GM12878 (cell line): ENCODE measurements around the gene REN. TPM values are rescaled to one million over a fixed set of nuclear protein-coding genes. Genes with fewer than 3 reads are reported as not detected.

Experiments used
- ATAC-seq: fragments of 200-7000 bp; cut with Tn5 transposase; 3 replicates; pipeline ENCODE4 v1.9.1; 2020; ENCODE audit warnings: mild to moderate bottlenecking, moderate library complexity
- BruUV-seq: library from RNA; stranded (reverse); fragments of 400-500 nt; replicated peaks from 2 replicates; lab custom pipeline; 2021; lab: Mats Ljungman, UMichigan
- CTCF ChIA-PET: fragments of 300-600 bp; sonication (Branson Sonifier 250); formaldehyde crosslinking; extraction: SDS; loops from one replicate; lab custom pipeline; 2021; ENCODE audit warnings: inconsistent platforms; lab: Yijun Ruan, JAX
- POLR2A ChIA-PET: fragments of 350-600 bp; formaldehyde crosslinking; extraction: SDS; loops from one replicate; lab custom pipeline; 2021; ENCODE audit warnings: inconsistent platforms; lab: Charles Lee
- RAD21 ChIA-PET: fragments of 300-600 bp; sonication (Branson Sonifier 250); formaldehyde crosslinking; loops from one replicate; lab custom pipeline; 2023; ENCODE audit warnings: antibody characterized with exemption; ENCODE audit not compliant: unreplicated experiment; lab: Charles Lee
- SMC1A ChIA-PET: fragments of 300-600 bp; sonication (Branson Sonifier 250); formaldehyde crosslinking; loops from one replicate; lab custom pipeline; 2023; ENCODE audit not compliant: unreplicated experiment, uncharacterized antibody; lab: Charles Lee
- DNase-seq: peaks from one replicate; pipeline ENCODE4 v3.0.0-alpha.2; 2011; ENCODE audit warnings: low read depth, low spot score
- FAIRE-seq: peaks from 3 replicates; lab custom pipeline; 2011; peaks lifted over from hg19 to GRCh38; lab: Jason Lieb, UNC
- H2AFZ ChIP-seq: 2 replicates; pipeline ENCODE4 v1.6.0; 2011; ENCODE audit warnings: low read depth, low read length, control low read depth; ENCODE audit not compliant: control insufficient read depth
- H3K27ac ChIP-seq: 2 replicates; pipeline ENCODE4 v1.5.1; 2011; ENCODE audit warnings: control low read depth; ENCODE audit not compliant: control insufficient read depth, insufficient read depth
- H3K27me3 ChIP-seq, 2 experiments: replicated peaks in 1 of 2; 2 replicates each; pipeline versions ENCODE4 v1.6.0 to v1.6.1; 2011; ENCODE audit warnings: low read length in 1 of 2; ENCODE audit not compliant: control insufficient read depth in 2 of 2, insufficient read depth in 2 of 2
- H3K36me3 ChIP-seq, 2 experiments: 2 replicates each; pipeline ENCODE4 v1.5.1; 2011; ENCODE audit warnings: low read length in 1 of 2; ENCODE audit not compliant: control insufficient read depth in 2 of 2, insufficient read depth in 2 of 2
- H3K4me1 ChIP-seq: 2 replicates; pipeline ENCODE4 v1.6.1; 2011; ENCODE audit warnings: mild to moderate bottlenecking, low read length, moderate library complexity, mixed read lengths; ENCODE audit not compliant: control insufficient read depth, insufficient read depth
- H3K4me2 ChIP-seq: 2 replicates; pipeline ENCODE4 v1.6.0; 2011; ENCODE audit warnings: control low read depth; ENCODE audit not compliant: control insufficient read depth, insufficient read depth
- H3K4me3 ChIP-seq: fragments of 200-600 bp; sonication (generic); 2 replicates; pipeline ENCODE4 v1.5.1; 2016
- H3K79me2 ChIP-seq: 2 replicates; pipeline ENCODE4 v1.6.0; 2011; ENCODE audit warnings: low read length; ENCODE audit not compliant: control insufficient read depth, insufficient read depth
- H3K9ac ChIP-seq: 2 replicates; pipeline ENCODE4 v1.8.0; 2011; ENCODE audit warnings: low read length, control low read depth, mixed read lengths; ENCODE audit not compliant: control insufficient read depth, insufficient read depth
- H3K9me3 ChIP-seq: replicated peaks from 3 replicates; pipeline ENCODE4 v1.5.1; 2011; ENCODE audit warnings: mild to moderate bottlenecking, low read length; ENCODE audit not compliant: control insufficient read depth, insufficient read depth
- H4K20me1 ChIP-seq: 2 replicates; pipeline ENCODE4 v1.6.0; 2011; ENCODE audit not compliant: control insufficient read depth, insufficient read depth
- CHD2 ChIP-seq: IDR thresholded peaks from 2 replicates; pipeline ENCODE4 v1.6.1; 2011; ENCODE audit warnings: low read depth, low read length, improper control_type of control experiment, borderline replicate concordance
- CREM ChIP-seq: IDR thresholded peaks from 2 replicates; pipeline ENCODE4 v1.6.1; 2014; ENCODE audit warnings: antibody characterized with exemption, low read depth
- ELK1 ChIP-seq: IDR thresholded peaks from 2 replicates; pipeline ENCODE4 v1.6.1; 2012; ENCODE audit warnings: low read depth, low read length, improper control_type of control experiment
- EZH2 ChIP-seq: IDR thresholded peaks from 2 replicates; pipeline ENCODE4 v1.6.1; 2012; ENCODE audit warnings: low read depth, mild to moderate bottlenecking, control low read depth, inconsistent platforms, low read length, borderline replicate concordance; ENCODE audit not compliant: control insufficient read depth
- FOS ChIP-seq: IDR thresholded peaks from 3 replicates; pipeline ENCODE4 v1.6.1; 2011; ENCODE audit warnings: borderline replicate concordance; ENCODE audit not compliant: insufficient read length; ENCODE audit errors: extremely low read depth
- JUNB ChIP-seq: IDR thresholded peaks from 2 replicates; pipeline ENCODE4 v1.6.1; 2016; ENCODE audit warnings: antibody characterized with exemption, mild to moderate bottlenecking
- MTA3 ChIP-seq: IDR thresholded peaks from 2 replicates; pipeline ENCODE4 v1.6.1; 2012; ENCODE audit warnings: low read length, inconsistent platforms, borderline replicate concordance
- PKNOX1 ChIP-seq: fragments of 450-650 bp; IDR thresholded peaks from 2 replicates; pipeline ENCODE4 v1.6.1; 2016; ENCODE audit warnings: mild to moderate bottlenecking
- PML ChIP-seq: IDR thresholded peaks from 2 replicates; pipeline ENCODE4 v1.6.1; 2012; ENCODE audit warnings: low read length, inconsistent platforms
- POLR2AphosphoS2 ChIP-seq: IDR thresholded peaks from 2 replicates; pipeline ENCODE4 v1.6.1; 2011; ENCODE audit warnings: low read depth, mild to moderate bottlenecking, low read length, improper control_type of control experiment, moderate library complexity
- RFX5 ChIP-seq: IDR thresholded peaks from 2 replicates; pipeline ENCODE4 v1.6.1; 2011; ENCODE audit warnings: low read depth, low read length, improper control_type of control experiment
- ZBTB4 ChIP-seq: fragments of 450-650 bp; formaldehyde crosslinking; IDR thresholded peaks from 2 replicates; pipeline ENCODE4 v1.4.0; 2022; ENCODE audit warnings: mild to moderate bottlenecking, moderate library complexity
- ZNF217 ChIP-seq: fragments of 450-650 bp; IDR thresholded peaks from 2 replicates; pipeline ENCODE4 v1.6.1; 2017; ENCODE audit warnings: antibody characterized with exemption, mild to moderate bottlenecking
- ZNF274 ChIP-seq: IDR thresholded peaks from one replicate; pipeline ENCODE4 v1.8.0; 2011; ENCODE audit not compliant: insufficient read length, insufficient read depth
- WGBS: methylation state at CpG from one replicate; pipeline ENCODE4 v1.1.6; 2016; ENCODE audit warnings: low lambda C conversion rate; ENCODE audit not compliant: insufficient replicate concordance, insufficient coverage; ENCODE audit errors: missing lambda C conversion rate; 5-methylcytosine and 5-hydroxymethylcytosine counted together
- in situ Hi-C: fragments of 300-500 bp; cut with MboI; formaldehyde crosslinking; loops from 9 replicates; pipeline ENCODE4 v1.14.3; 2018; ENCODE audit warnings: mixed read lengths
- intact Hi-C: fragments of 100-400 bp; cut with micrococcal nuclease; formaldehyde crosslinking; loops from one replicate; pipeline ENCODE4 v1.14.2; 2022; ENCODE audit not compliant: unreplicated experiment
- polyA plus RNA-seq, 11 experiments: library from polyadenylated mRNA; depleted of rRNA in 4 of 11; unstranded in 6 of 11; stranded (reverse) in 5 of 11; fragments of >200 nt; fragmentation: Nextera tagmentation in 4 of 11; fragmentation: Illumina TruSeq in 1 of 11; extraction: Ambion mirVana in 4 of 11; extraction: Trizol in 1 of 11; gene quantifications; 1 replicate in 1 of 11; 2 replicates in 10 of 11; pipeline versions ENCODE4 v1.2.1 to v1.2.3, GENCODE V29; 2011 to 2016; ENCODE audit warnings: inconsistent platforms in 2 of 11, missing spikeins in 2 of 11, low read depth in 1 of 11
- total RNA-seq, 4 experiments: library from RNA; depleted of rRNA in 3 of 4; stranded (reverse); fragments of >200 nt in 3 of 4; fragmentation: Illumina TruSeq in 1 of 4; extraction: Trizol in 1 of 4; gene quantifications; 2 replicates each; pipeline versions ENCODE4 v1.2.1 to v1.2.3, GENCODE V29; 2013 to 2021

Gene REN
- total and polyA plus RNA-seq, 10 of the 15 experiments (the other 5 are each of a cell fraction or from before 2014, with no cell fraction given) = not detected

GRCh38 chr1:204192046-204192445 is 25.9 kb upstream of the REN start:
- Histone ChIP-seq H3K36me3 (no peaks in the 10 kb centered on the region), H3K9me3 (no peaks in the 10 kb centered on the region), H2AFZ (no peak overlapping the region), H4K20me1 (no peaks in the 10 kb centered on the region), H3K27ac (no peak overlapping the region), H3K27me3 (peaks cover 3 to 16% of the 10 kb centered on the region in 2 experiments; a peak in 3 of 4 replicates), H3K9ac (no peak overlapping the region), H3K79me2 (no peaks in the 10 kb centered on the region), H3K4me3 (no peak overlapping the region), H3K4me1 (no peaks in the 10 kb centered on the region), H3K4me2 (no peak overlapping the region)
- 46% methylated on average over 2 of the region's 2 CpGs for WGBS
- in situ Hi-C loops (no loop called here), intact Hi-C loops (no loop called here)
- no peak for ATAC-seq
- no TSS peak for BruUV-seq
- ChIA-PET RAD21 (no interaction called here), POLR2A (interaction anchor here (0.7 kb wide), 2 partner anchors 50 to 481 kb away, joined by 3 to 4 read pairs; no protein-coding TSS in a partner anchor), SMC1A (interaction anchor here (0.6 to 0.9 kb wide), 2 partner anchors 14 to 45 kb away, joined by 3 read pairs; no protein-coding TSS in a partner anchor), CTCF (interaction anchor here (0.7 to 2.3 kb wide), 6 partner anchors 9 to 28 kb away, joined by 3 to 7 read pairs (median 3); no protein-coding TSS in a partner anchor)
- DNase-seq = no peak
- FAIRE-seq = no peak
- TF ChIP-seq FOS = no peak
- no peak for TF ChIP-seq CHD2
- no peak for TF ChIP-seq ZNF274
- no peak for TF ChIP-seq CREM
- TF ChIP-seq POLR2AphosphoS2 = no peak
- TF ChIP-seq PKNOX1 = no peak
- no peak for TF ChIP-seq EZH2
- TF ChIP-seq RFX5 = no peak
- no peak for TF ChIP-seq JUNB
- TF ChIP-seq ELK1 = no peak
- TF ChIP-seq PML = no peak
- TF ChIP-seq MTA3 = no peak
- no peak for TF ChIP-seq ZNF217
- no peak for TF ChIP-seq ZBTB4
